ENCODE measurements around the gene SELENBP1. TPM values are rescaled to one million over a fixed set of nuclear protein-coding genes. Genes with fewer than 3 reads are reported as not detected.

SELENBP1 gene
- total and polyA plus RNA-seq, 9 of the 15 experiments (the other 6 are each of a cell fraction or from before 2014, with no cell fraction given), result 25.8 to 81.2 (median 47.1) TPM

DNA sequence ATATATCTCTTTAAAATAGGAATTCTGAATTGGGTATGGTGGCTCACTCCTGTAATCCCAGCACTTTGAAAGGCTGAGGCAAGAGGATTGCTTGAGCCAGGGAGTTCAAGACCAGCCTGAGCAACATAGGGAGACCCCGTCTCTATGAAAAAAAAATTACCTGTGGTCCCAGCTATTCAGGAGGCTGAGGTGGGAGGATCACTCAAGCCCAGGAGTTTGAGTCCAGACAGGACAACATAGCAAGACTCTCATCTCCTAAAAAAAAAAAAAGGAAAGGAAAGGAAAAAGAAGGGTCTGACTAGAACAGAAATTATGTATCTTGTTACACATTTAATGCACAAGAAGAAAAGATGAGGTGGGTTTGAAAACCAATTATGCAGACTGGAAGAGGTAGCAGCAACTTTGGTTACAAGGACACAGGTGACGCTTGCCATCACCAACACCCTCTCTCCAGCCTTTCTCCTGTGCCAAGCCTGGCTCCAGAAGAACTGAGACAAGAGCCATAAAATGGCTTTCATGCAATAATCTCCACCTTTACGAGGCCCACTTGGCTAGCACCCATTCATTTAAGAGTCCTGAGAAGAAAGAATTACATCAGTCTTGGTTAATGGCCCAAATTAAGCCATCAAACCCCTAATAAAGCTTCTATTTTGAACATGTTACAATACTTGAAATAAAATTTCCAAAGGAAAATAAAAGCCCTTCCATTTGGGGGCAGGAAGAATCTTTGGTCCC is 4.8 kb upstream of the SELENBP1 start:
- no peak overlapping the region for H3K27ac ChIP-seq (ENCODE audit: extremely low read depth, low read depth, low read length)
- no peaks in the 10 kb centered on the region for H3K9me3 ChIP-seq (replicated peaks; ENCODE audit: control insufficient read depth, insufficient read depth, low read depth, low read length)
- DNase-seq (ENCODE audit: extremely low read depth in 1 of 4, low spot score in 3 of 4), result no peak
- no peak overlapping the region; a peak in 1 of 4 replicates for H3K9ac ChIP-seq (ENCODE audit: insufficient read depth in 1 of 2, low read depth in 2 of 2, low read length in 2 of 2)
- 38% methylated on average over 3 of the region's 3 CpGs for WGBS (ENCODE audit: insufficient coverage, low coverage, missing lambda C conversion rate)
- in situ Hi-C loops (cut with MboI), result no loop called here
- no peak for ATAC-seq
- ChIA-PET POLR2A (interaction anchor here (0.5 kb wide), 1 partner anchor 545 kb away, joined by 3 read pairs; no protein-coding TSS in a partner anchor), CTCF (ENCODE audit: low intra/inter-chr PET ratio) (no interaction called here)
- H3K4me1 ChIP-seq (replicated peaks in 1 of 2; ENCODE audit: control insufficient read depth in 2 of 2, insufficient read depth in 2 of 2, low read length in 2 of 2), result peaks cover 6 to 10% of the 10 kb centered on the region in 2 experiments; a peak in 4 of 5 replicates
- H3K36me3 ChIP-seq (ENCODE audit: control insufficient read depth, insufficient read depth, low read length), result no peaks in the 10 kb centered on the region
- H3K4me2 ChIP-seq (ENCODE audit: insufficient read depth, low read length), result no peak overlapping the region
- intact Hi-C loops (cut with micrococcal nuclease), result no loop called here
- no peaks in the 10 kb centered on the region for H3K9me1 ChIP-seq (ENCODE audit: control insufficient read depth, insufficient read depth, low read length)
- no TSS peak for BruUV-seq (replicated peaks)
- TF ChIP-seq DIDO1 (tag; IDR thresholded peaks at IDR 0.05; ENCODE audit: low read depth), result no peak
- no peak for TF ChIP-seq PYGO2 (tag; IDR thresholded peaks at IDR 0.05)
- no peak for TF ChIP-seq NFXL1 (CRISPR knock-in tag; IDR thresholded peaks at IDR 0.05)
- TF ChIP-seq, protein P1, sequence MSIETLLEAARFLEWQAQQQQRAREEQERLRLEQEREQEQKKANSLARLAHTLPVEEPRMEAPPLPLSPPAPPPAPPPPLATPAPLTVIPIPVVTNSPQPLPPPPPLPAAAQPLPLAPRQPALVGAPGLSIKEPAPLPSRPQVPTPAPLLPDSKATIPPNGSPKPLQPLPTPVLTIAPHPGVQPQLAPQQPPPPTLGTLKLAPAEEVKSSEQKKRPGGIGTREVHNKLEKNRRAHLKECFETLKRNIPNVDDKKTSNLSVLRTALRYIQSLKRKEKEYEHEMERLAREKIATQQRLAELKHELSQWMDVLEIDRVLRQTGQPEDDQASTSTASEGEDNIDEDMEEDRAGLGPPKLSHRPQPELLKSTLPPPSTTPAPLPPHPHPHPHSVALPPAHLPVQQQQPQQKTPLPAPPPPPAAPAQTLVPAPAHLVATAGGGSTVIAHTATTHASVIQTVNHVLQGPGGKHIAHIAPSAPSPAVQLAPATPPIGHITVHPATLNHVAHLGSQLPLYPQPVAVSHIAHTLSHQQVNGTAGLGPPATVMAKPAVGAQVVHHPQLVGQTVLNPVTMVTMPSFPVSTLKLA (conservative IDR thresholded peaks at IDR 0.05), result no peak
- TF ChIP-seq GTF2E2 (tag; IDR thresholded peaks at IDR 0.05), result no peak
- TF ChIP-seq RFX5 (IDR thresholded peaks at IDR 0.05; ENCODE audit: low read depth, low read length), result no peak
- no peak for TF ChIP-seq NR2C1 (IDR thresholded peaks at IDR 0.05)
- no peak for TF ChIP-seq NR2C1 (tag; IDR thresholded peaks at IDR 0.05)
- TF ChIP-seq ARID1B (IDR thresholded peaks at IDR 0.05), result no peak
- TF ChIP-seq, protein P2, sequence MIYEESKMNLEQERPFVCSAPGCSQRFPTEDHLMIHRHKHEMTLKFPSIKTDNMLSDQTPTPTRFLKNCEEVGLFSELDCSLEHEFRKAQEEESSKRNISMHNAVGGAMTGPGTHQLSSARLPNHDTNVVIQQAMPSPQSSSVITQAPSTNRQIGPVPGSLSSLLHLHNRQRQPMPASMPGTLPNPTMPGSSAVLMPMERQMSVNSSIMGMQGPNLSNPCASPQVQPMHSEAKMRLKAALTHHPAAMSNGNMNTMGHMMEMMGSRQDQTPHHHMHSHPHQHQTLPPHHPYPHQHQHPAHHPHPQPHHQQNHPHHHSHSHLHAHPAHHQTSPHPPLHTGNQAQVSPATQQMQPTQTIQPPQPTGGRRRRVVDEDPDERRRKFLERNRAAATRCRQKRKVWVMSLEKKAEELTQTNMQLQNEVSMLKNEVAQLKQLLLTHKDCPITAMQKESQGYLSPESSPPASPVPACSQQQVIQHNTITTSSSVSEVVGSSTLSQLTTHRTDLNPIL (CRISPR knock-in tag; IDR thresholded peaks at IDR 0.05), result no peak
- no peak for TF ChIP-seq ZNF561 (CRISPR knock-in tag; conservative IDR thresholded peaks at IDR 0.05)
- no peak for TF ChIP-seq ETS1 (conservative IDR thresholded peaks at IDR 0.05; ENCODE audit: control insufficient read depth, low read depth, low read length)
- no peak for TF ChIP-seq ERF (CRISPR knock-in tag; IDR thresholded peaks at IDR 0.05)
- TF ChIP-seq ZNF124 (CRISPR knock-in tag; IDR thresholded peaks at IDR 0.05), result no peak
- no peak for TF ChIP-seq HDAC2 (IDR thresholded peaks at IDR 0.05)
- no peak for TF ChIP-seq MTF1 (CRISPR knock-in tag; IDR thresholded peaks at IDR 0.05; ENCODE audit: borderline replicate concordance)
- TF ChIP-seq SNAPC5 (CRISPR knock-in tag; IDR thresholded peaks at IDR 0.05), result no peak
- no peak for TF ChIP-seq KHSRP (IDR thresholded peaks at IDR 0.05)
- no peak for TF ChIP-seq ZNF232 (CRISPR knock-in tag; IDR thresholded peaks at IDR 0.05)
- FAIRE-seq, result no peak
- no peaks in the 10 kb centered on the region for H3K27me3 ChIP-seq (ENCODE audit: control insufficient read depth in 2 of 2, insufficient read depth in 2 of 2, low read length in 2 of 2)
- H4K20me1 ChIP-seq (replicated peaks; ENCODE audit: control insufficient read depth, insufficient read depth, low read length), result no peaks in the 10 kb centered on the region
- no peak overlapping the region for H3K4me3 ChIP-seq
- H3K79me2 ChIP-seq (ENCODE audit: control insufficient read depth, insufficient read depth, low read length), result peaks cover 3% of the 10 kb centered on the region; the same call in 2 of the 3 replicates
- no peak overlapping the region for H2AFZ ChIP-seq (ENCODE audit: low read depth, low read length)
